ENCODE measurements around the gene MEX3A.

DNA sequence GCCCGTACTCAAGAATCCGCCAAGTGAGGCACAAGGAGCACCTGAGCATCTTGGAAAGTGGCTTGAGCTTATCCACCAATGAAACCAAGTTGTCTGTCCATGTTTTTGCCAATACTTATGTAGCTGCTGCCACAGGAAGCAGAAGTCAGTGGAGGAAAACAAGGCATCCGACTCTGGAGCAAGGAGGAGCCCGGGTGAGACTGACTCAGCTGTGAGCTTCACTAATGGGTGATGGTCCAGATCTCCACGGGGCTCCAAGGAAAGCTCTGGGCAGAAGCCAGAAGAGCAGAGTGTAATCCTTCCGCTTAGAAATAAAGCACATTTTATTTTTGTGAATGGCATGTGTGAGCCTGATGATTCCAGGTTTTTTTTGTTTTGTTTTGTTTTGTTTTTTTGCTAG is 49.3 kb downstream of the MEX3A start:
- TF ChIP-seq CTCF (IDR thresholded peaks at IDR 0.05) (no peak), EP300 (IDR thresholded peaks at IDR 0.05) (no peak)

All from tibial nerve (tissue), 4 donors.